Measurements from ENCODE around the gene PACRG. TPM values are rescaled to one million over a fixed set of nuclear protein-coding genes. Genes with fewer than 3 reads are reported as not detected.

Gene PACRG
- total and polyA plus RNA-seq, 2 of the 8 experiments (the other 6 are each of a cell fraction or from before 2014, with no cell fraction given): 0.44 to 0.54 TPM

DNA sequence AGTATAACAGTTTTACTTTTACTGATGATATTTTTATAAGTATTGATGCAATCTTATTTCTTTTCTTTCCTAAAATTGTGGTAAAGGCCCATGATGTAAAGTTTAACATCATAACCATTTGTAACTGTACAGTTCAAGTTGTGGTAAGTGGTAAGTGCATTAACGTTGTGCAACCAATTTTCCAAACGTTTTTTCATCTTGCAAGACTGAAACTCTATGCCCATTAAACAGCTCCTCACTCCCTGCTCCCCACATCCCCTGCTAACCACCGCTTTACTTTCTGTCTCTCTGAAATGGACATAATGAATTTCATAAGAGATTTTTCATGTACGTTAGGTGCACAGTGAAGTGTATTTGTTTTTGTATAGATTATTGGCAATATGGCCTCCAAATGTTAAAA, 106.0 kb downstream of the PACRG start:
- Histone ChIP-seq H3K4me3 (ENCODE audit: extremely low read depth in 1 of 4, insufficient read depth in 2 of 4, low read depth in 3 of 4, low read length in 4 of 4) (no peak overlapping the region), H3K23me2 (ENCODE audit: low read depth, low read length) (no peaks in the 10 kb centered on the region), H3K79me2 (ENCODE audit: control insufficient read depth in 1 of 2, insufficient read depth in 2 of 2, low read length in 2 of 2) (no peaks in the 10 kb centered on the region), H4K20me1 (replicated peaks in 1 of 2; ENCODE audit: control insufficient read depth in 1 of 2, insufficient read depth in 2 of 2, low read length in 2 of 2) (no peaks in the 10 kb centered on the region), H3K14ac (ENCODE audit: insufficient read length) (no peak overlapping the region), H3K27me3 (replicated peaks in 1 of 4; ENCODE audit: control insufficient read depth in 3 of 4, extremely low read depth in 1 of 4, insufficient read depth in 3 of 4, low read length in 3 of 4) (no peaks in the 10 kb centered on the region), H3K18ac (ENCODE audit: extremely low read depth, low read length) (no peak overlapping the region), H3K4me1 (replicated peaks in 1 of 4; ENCODE audit: control insufficient read depth in 3 of 4, insufficient read depth in 4 of 4, low read length in 3 of 4) (no peaks in the 10 kb centered on the region), H2BK120ac (replicated peaks; ENCODE audit: low read depth, low read length) (no peak overlapping the region), H3K4me2 (ENCODE audit: insufficient read depth in 1 of 2, low read depth in 2 of 2, low read length in 2 of 2) (no peak overlapping the region), H2BK12ac (ENCODE audit: low read depth, low read length) (no peak overlapping the region), H2BK20ac (ENCODE audit: low read length) (no peak overlapping the region), H4K5ac (ENCODE audit: insufficient read length, low read depth, low read length) (no peak overlapping the region), H2BK5ac (ENCODE audit: low read depth, low read length) (no peak overlapping the region), H3K9me3 (ENCODE audit: insufficient read depth in 2 of 2, low read depth in 1 of 2, low read length in 1 of 2) (peaks cover 0 to 4% of the 10 kb centered on the region in 2 experiments; a peak in 1 of 4 replicates), H3K4ac (replicated peaks; ENCODE audit: insufficient read length, low read depth, low read length) (no peak overlapping the region), H3K9ac (replicated peaks in 1 of 4; ENCODE audit: extremely low read depth in 1 of 4, low read depth in 3 of 4, low read length in 3 of 4) (no peak overlapping the region), H3K23ac (ENCODE audit: insufficient read length) (no peak overlapping the region), H3K36me3 (ENCODE audit: control insufficient read depth in 2 of 4, insufficient read depth in 4 of 4, low read length in 3 of 4) (no peaks in the 10 kb centered on the region), H3K79me1 (ENCODE audit: low read depth, low read length) (no peaks in the 10 kb centered on the region), H3K27ac (ENCODE audit: low read depth, low read length) (no peak overlapping the region), H2BK15ac (ENCODE audit: low read length) (no peak overlapping the region), H4K8ac (ENCODE audit: extremely low read depth, insufficient read depth, low read length) (no peak overlapping the region), H3K56ac (replicated peaks; ENCODE audit: insufficient read length, low read depth, low read length) (no peak overlapping the region), H4K91ac (replicated peaks; ENCODE audit: insufficient read length, low read length) (no peak overlapping the region), H2AK5ac (ENCODE audit: low read depth, low read length) (no peak overlapping the region), H2AFZ (ENCODE audit: low read length) (no peak overlapping the region)
- CTCF ChIA-PET (ENCODE audit: partially characterized antibody): no interaction called here
- POLR2A ChIA-PET (ENCODE audit: partially characterized antibody): no interaction called here
- no peak for DNase-seq (ENCODE audit: low read depth in 1 of 2, low spot score in 2 of 2)
- no peak for FAIRE-seq
- WGBS, 2 experiments (ENCODE audit: extremely low coverage in 1 of 2, insufficient coverage in 1 of 2, insufficient read length in 1 of 2, insufficient replicate concordance in 2 of 2, low coverage in 1 of 2, low lambda C conversion rate in 2 of 2, missing lambda C conversion rate in 1 of 2): 95% methylated on average over 4 of the region's 4 CpGs; no CpG with 5 or more reads in 1 of the 2 experiments
- TF ChIP-seq ASH2L (IDR thresholded peaks at IDR 0.05; ENCODE audit: low read length) (no peak), RAD21 (IDR thresholded peaks at IDR 0.05 in 1 of 2, conservative IDR thresholded peaks at IDR 0.05 in 1 of 2; ENCODE audit: low read depth in 2 of 2, low read length in 2 of 2) (no peak), RNF2 (IDR thresholded peaks at IDR 0.05; ENCODE audit: borderline replicate concordance, low read depth, low read length, missing control alignments, poor library complexity, severe bottlenecking) (no peak), TAF1 (IDR thresholded peaks at IDR 0.05; ENCODE audit: low read depth, low read length) (no peak), RBBP5 (IDR thresholded peaks at IDR 0.05; ENCODE audit: borderline replicate concordance, low read depth, low read length) (no peak)
- TF ChIP-seq, protein P1, sequence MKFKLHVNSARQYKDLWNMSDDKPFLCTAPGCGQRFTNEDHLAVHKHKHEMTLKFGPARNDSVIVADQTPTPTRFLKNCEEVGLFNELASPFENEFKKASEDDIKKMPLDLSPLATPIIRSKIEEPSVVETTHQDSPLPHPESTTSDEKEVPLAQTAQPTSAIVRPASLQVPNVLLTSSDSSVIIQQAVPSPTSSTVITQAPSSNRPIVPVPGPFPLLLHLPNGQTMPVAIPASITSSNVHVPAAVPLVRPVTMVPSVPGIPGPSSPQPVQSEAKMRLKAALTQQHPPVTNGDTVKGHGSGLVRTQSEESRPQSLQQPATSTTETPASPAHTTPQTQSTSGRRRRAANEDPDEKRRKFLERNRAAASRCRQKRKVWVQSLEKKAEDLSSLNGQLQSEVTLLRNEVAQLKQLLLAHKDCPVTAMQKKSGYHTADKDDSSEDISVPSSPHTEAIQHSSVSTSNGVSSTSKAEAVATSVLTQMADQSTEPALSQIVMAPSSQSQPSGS (IDR thresholded peaks at IDR 0.05; ENCODE audit: low read length): no peak
